IMR-90 (cell line): ENCODE data around the gene SLC23A1. TPM values are rescaled to one million over a fixed set of nuclear protein-coding genes. Genes with fewer than 3 reads are reported as not detected.

ENCODE experiments used
- ATAC-seq: fragments of 200-7000 bp; cut with Tn5 transposase; 2 replicates; pipeline ENCODE4 v1.9.1; 2020; ENCODE audit warnings: low read depth, mild to moderate bottlenecking, moderate library complexity
- BruUV-seq: library from RNA; stranded (reverse); fragments of 400-500 nt; replicated peaks from 2 replicates; lab custom pipeline; 2021; lab: Mats Ljungman, UMichigan
- CTCF ChIA-PET: fragments of 300-600 bp; formaldehyde crosslinking; extraction: SDS; loops from one replicate; lab custom pipeline; 2021; ENCODE audit warnings: antibody characterized with exemption; lab: Yijun Ruan, JAX
- POLR2A ChIA-PET: fragments of 300-600 bp; sonication (Branson Sonifier 250); formaldehyde crosslinking; loops from one replicate; lab custom pipeline; 2022; ENCODE audit warnings: antibody characterized with exemption; ENCODE audit not compliant: unreplicated experiment; lab: Charles Lee
- DNase-seq: peaks from one replicate; pipeline ENCODE4 v3.0.0; 2013
- H2AFZ ChIP-seq: replicated peaks from 2 replicates; pipeline ENCODE3; 2013; ENCODE audit warnings: low read length, mild to moderate bottlenecking; ENCODE audit not compliant: poor library complexity
- H2AK5ac ChIP-seq: 2 replicates; pipeline ENCODE4 v1.6.1; 2013; ENCODE audit warnings: low read depth, low read length, inconsistent platforms
- H2AK9ac ChIP-seq: replicated peaks from 2 replicates; pipeline ENCODE3; 2013; ENCODE audit warnings: mild to moderate bottlenecking, low read depth, low read length, moderate library complexity; ENCODE audit not compliant: poor library complexity
- H2BK120ac ChIP-seq: 2 replicates; pipeline ENCODE4 v1.6.1; 2013; ENCODE audit warnings: low read depth, low read length, inconsistent platforms
- H2BK15ac ChIP-seq: 3 replicates; pipeline ENCODE4 v1.6.1; 2013; ENCODE audit warnings: low read depth, low read length, inconsistent platforms
- H2BK20ac ChIP-seq: 2 replicates; pipeline ENCODE4 v1.6.1; 2013; ENCODE audit warnings: low read depth, mild to moderate bottlenecking, inconsistent platforms, low read length, moderate library complexity
- H2BK5ac ChIP-seq: 2 replicates; pipeline ENCODE4 v1.6.1; 2013; ENCODE audit warnings: mild to moderate bottlenecking, low read depth, low read length, inconsistent platforms; ENCODE audit not compliant: poor library complexity, severe bottlenecking
- H3K14ac ChIP-seq: replicated peaks from 2 replicates; pipeline ENCODE4 v1.6.1; 2013; ENCODE audit warnings: low read depth, low read length, inconsistent platforms
- H3K18ac ChIP-seq: 2 replicates; pipeline ENCODE4 v1.6.1; 2013; ENCODE audit warnings: low read depth, low read length, control low read depth
- H3K23ac ChIP-seq: 2 replicates; pipeline ENCODE4 v1.6.1; 2013; ENCODE audit warnings: low read depth, low read length, inconsistent platforms
- H3K27ac ChIP-seq: 2 replicates; pipeline ENCODE4 v1.5.1; 2013; ENCODE audit warnings: mild to moderate bottlenecking, control low read depth, low read length; ENCODE audit not compliant: insufficient read depth
- H3K27me3 ChIP-seq: 2 replicates; pipeline ENCODE4 v1.6.1; 2013; ENCODE audit warnings: low read length; ENCODE audit not compliant: control insufficient read depth, insufficient read depth
- H3K36me3 ChIP-seq: 2 replicates; pipeline ENCODE4 v1.6.1; 2013; ENCODE audit warnings: low read length, mixed read lengths; ENCODE audit not compliant: control insufficient read depth, insufficient read depth
- H3K4ac ChIP-seq: 2 replicates; pipeline ENCODE4 v1.6.1; 2013; ENCODE audit warnings: low read depth, low read length, inconsistent platforms
- H3K4me1 ChIP-seq: 2 replicates; pipeline ENCODE4 v1.6.1; 2013; ENCODE audit warnings: low read length, mixed read lengths; ENCODE audit not compliant: control insufficient read depth, insufficient read depth
- H3K4me2 ChIP-seq: 2 replicates; pipeline ENCODE4 v1.6.1; 2013; ENCODE audit warnings: low read depth, mild to moderate bottlenecking, control low read depth, low read length, moderate library complexity
- H3K4me3 ChIP-seq: 2 replicates; pipeline ENCODE4 v1.5.1; 2013; ENCODE audit warnings: low read depth, mild to moderate bottlenecking, control low read depth, low read length, moderate library complexity; ENCODE audit not compliant: insufficient read depth
- H3K56ac ChIP-seq: 2 replicates; pipeline ENCODE4 v1.6.1; 2013; ENCODE audit warnings: low read length, inconsistent platforms; ENCODE audit not compliant: insufficient read depth; ENCODE audit errors: extremely low read depth
- H3K79me1 ChIP-seq, 2 experiments: 2 replicates each; pipeline ENCODE4 v1.6.1; 2013; ENCODE audit warnings: low read length in 2 of 2, inconsistent platforms in 1 of 2, low read depth in 1 of 2
- H3K9ac ChIP-seq: 2 replicates; pipeline ENCODE4 v1.6.1; 2013; ENCODE audit warnings: low read depth, low read length, control low read depth
- H3K9me1 ChIP-seq: 2 replicates; pipeline ENCODE4 v1.6.1; 2013; ENCODE audit warnings: low read length, inconsistent platforms; ENCODE audit not compliant: insufficient read depth
- H3K9me3 ChIP-seq: 2 replicates; pipeline ENCODE4 v1.6.1; 2013; ENCODE audit warnings: low read length; ENCODE audit not compliant: control insufficient read depth, insufficient read depth
- H4K20me1 ChIP-seq: 2 replicates; pipeline ENCODE4 v1.6.1; 2013; ENCODE audit warnings: low read length, inconsistent platforms; ENCODE audit not compliant: insufficient read depth
- H4K5ac ChIP-seq: 2 replicates; pipeline ENCODE4 v1.6.1; 2013; ENCODE audit warnings: mild to moderate bottlenecking, low read depth, low read length, control low read depth
- H4K8ac ChIP-seq, 2 experiments: 2 replicates each; pipeline ENCODE4 v1.6.1; 2013; ENCODE audit warnings: low read depth in 2 of 2, low read length in 2 of 2, control low read depth in 1 of 2, inconsistent platforms in 1 of 2
- H4K91ac ChIP-seq: 2 replicates; pipeline ENCODE4 v1.6.1; 2013; ENCODE audit warnings: low read depth, low read length, inconsistent platforms; ENCODE audit not compliant: insufficient read depth
- BHLHE40 ChIP-seq: fragments of 150-350 bp; IDR thresholded peaks from 2 replicates; pipeline ENCODE4 v1.6.1; 2016; ENCODE audit warnings: mild to moderate bottlenecking, low read depth, low read length
- CEBPB ChIP-seq: IDR thresholded peaks from 2 replicates; pipeline ENCODE4 v1.6.1; 2012; ENCODE audit warnings: low read depth, low read length, improper control_type of control experiment
- CTCF ChIP-seq: conservative IDR thresholded peaks from 2 replicates; pipeline ENCODE4 v1.5.1; 2012; ENCODE audit warnings: mild to moderate bottlenecking, low read depth, low read length, improper control_type of control experiment
- ELK1 ChIP-seq: fragments of 150-350 bp; IDR thresholded peaks from 2 replicates; pipeline ENCODE4 v1.6.1; 2016; ENCODE audit warnings: low read depth, mild to moderate bottlenecking, low read length, moderate library complexity, borderline replicate concordance
- FOS ChIP-seq: fragments of 150-350 bp; IDR thresholded peaks from 2 replicates; pipeline ENCODE4 v1.6.1; 2016; ENCODE audit warnings: low read depth, low read length
- MAFK ChIP-seq: IDR thresholded peaks from 2 replicates; pipeline ENCODE4 v1.6.1; 2012; ENCODE audit warnings: low read depth, low read length, improper control_type of control experiment
- MAZ ChIP-seq: IDR thresholded peaks from 2 replicates; pipeline ENCODE4 v1.6.1; 2012; ENCODE audit warnings: low read depth, mild to moderate bottlenecking, low read length, improper control_type of control experiment, moderate library complexity, borderline replicate concordance
- MXI1 ChIP-seq: IDR thresholded peaks from 2 replicates; pipeline ENCODE4 v1.6.1; 2012; ENCODE audit warnings: low read depth, mild to moderate bottlenecking, low read length, moderate library complexity, borderline replicate concordance
- NFE2L2 ChIP-seq: fragments of 150-350 bp; IDR thresholded peaks from 2 replicates; pipeline ENCODE4 v1.6.1; 2016; ENCODE audit warnings: low read depth, mild to moderate bottlenecking, low read length
- RAD21 ChIP-seq: IDR thresholded peaks from 2 replicates; pipeline ENCODE4 v1.6.1; 2012; ENCODE audit warnings: low read length, improper control_type of control experiment
- RCOR1 ChIP-seq: IDR thresholded peaks from 2 replicates; pipeline ENCODE4 v1.6.1; 2012; ENCODE audit warnings: mild to moderate bottlenecking, low read length, improper control_type of control experiment; ENCODE audit not compliant: insufficient replicate concordance
- RFX5 ChIP-seq: IDR thresholded peaks from 2 replicates; pipeline ENCODE4 v1.8.0; 2012; ENCODE audit warnings: low read depth, mild to moderate bottlenecking, low read length, moderate library complexity
- SMC3 ChIP-seq: fragments of 150-350 bp; IDR thresholded peaks from 2 replicates; pipeline ENCODE4 v1.6.1; 2016; ENCODE audit warnings: low read depth, mild to moderate bottlenecking, antibody characterized with exemption, low read length, moderate library complexity
- USF2 ChIP-seq: fragments of 150-350 bp; IDR thresholded peaks from 2 replicates; pipeline ENCODE4 v1.6.1; 2017; ENCODE audit warnings: mild to moderate bottlenecking, antibody characterized with exemption, low read length, low read depth
- WGBS, 2 experiments: methylation state at CpG; one replicate each; pipeline versions ENCODE4 v1.1.5 to v1.1.7; 2013; ENCODE audit warnings: missing lambda C conversion rate in 2 of 2; ENCODE audit not compliant: insufficient read length in 1 of 2; ENCODE audit errors: extremely low coverage in 2 of 2; 5-methylcytosine and 5-hydroxymethylcytosine counted together
- dilution Hi-C: fragments of 300-500 bp; cut with HindIII; formaldehyde crosslinking; loops from one replicate; pipeline ENCODE4 v1.14.3; 2018; ENCODE audit warnings: low sequenced_read_pairs; ENCODE audit not compliant: unreplicated experiment
- in situ Hi-C: fragments of 300-500 bp; cut with MboI; formaldehyde crosslinking; loops from 3 replicates; pipeline ENCODE4 v1.14.3; 2019; ENCODE audit warnings: low sequenced_read_pairs, inconsistent platforms, mixed read lengths
- intact Hi-C: fragments of 100-400 bp; cut with micrococcal nuclease; formaldehyde crosslinking; loops from 2 replicates; pipeline ENCODE4 v1.10.0; 2022
- polyA plus RNA-seq, 3 experiments: library from polyadenylated mRNA; depleted of rRNA; stranded (reverse); fragments of >200 nt; gene quantifications; 2 replicates each; pipeline ENCODE4 v1.2.3, GENCODE V29; 2012; ENCODE audit warnings: low replicate concordance in 1 of 3
- total RNA-seq: library from RNA; depleted of rRNA; stranded (reverse); fragments of >200 nt; gene quantifications from 2 replicates; pipeline ENCODE4 v1.2.3, GENCODE V29; 2012

Gene SLC23A1
- total and polyA plus RNA-seq, 2 of the 4 experiments (the other 2 are of a cell fraction) = not detected

- H3K14ac ChIP-seq = no peak overlapping the region; the same call in 1 of the 2 replicates
- POLR2A ChIA-PET = no interaction called here
These were observed 5.2 kb upstream of the SLC23A1 start for GRCh38 chr5:139388198-139388821.

More at GRCh38 chr5:139388198-139388821, 5.2 kb upstream of the SLC23A1 start:
- Histone ChIP-seq H4K20me1 (no peaks in the 10 kb centered on the region), H3K23ac (no peak overlapping the region), H2BK5ac (no peak overlapping the region), H3K56ac (no peak overlapping the region), H3K4me3 (no peak overlapping the region), H3K27me3 (peaks cover 9% of the 10 kb centered on the region), H3K79me1 (no peaks in the 10 kb centered on the region), H2BK15ac (no peak overlapping the region), H4K5ac (no peak overlapping the region), H3K4me2 (no peak overlapping the region), H3K9ac (no peak overlapping the region), H2AK9ac (peak overlapping the region; percentile 9), H3K9me3 (peaks cover 6% of the 10 kb centered on the region; the same call in 1 of the 2 replicates), H4K91ac (no peak overlapping the region), H2BK20ac (no peak overlapping the region), H2AFZ (peak overlapping the region; percentile 85), H3K9me1 (no peaks in the 10 kb centered on the region), H3K4ac (no peak overlapping the region), H3K4me1 (peaks cover 5% of the 10 kb centered on the region), H2BK120ac (no peak overlapping the region), H3K18ac (no peak overlapping the region), H4K8ac (0 out of 4 replicates have a peak overlapping the region, but pooled peaks of 1 of the 2 experiments have one; percentile 33), H3K36me3 (no peaks in the 10 kb centered on the region), H2AK5ac (peak overlapping the region; percentile 68), H3K27ac (no peak overlapping the region)
- ATAC-seq (peak; percentile 24), DNase-seq (peak; percentile 20)
- dilution Hi-C loops (no loop called here), intact Hi-C loops (no loop called here), in situ Hi-C loops (no loop called here)
- no peak for TF ChIP-seq RAD21
- TF ChIP-seq RFX5 = no peak
- no peak for TF ChIP-seq BHLHE40
- TF ChIP-seq SMC3 = no peak
- TF ChIP-seq NFE2L2 = no peak
- no peak for TF ChIP-seq MAFK
- TF ChIP-seq MXI1 = no peak
- no peak for TF ChIP-seq RCOR1
- no peak for TF ChIP-seq USF2
- no peak for TF ChIP-seq FOS
- TF ChIP-seq ELK1 = no peak
- no peak for TF ChIP-seq MAZ
- no peak for TF ChIP-seq CEBPB
- no peak for TF ChIP-seq CTCF
- WGBS, 2 experiments = 38% methylated on average over 7 of the region's 8 CpGs; no CpG with 5 or more reads in 1 of the 2 experiments
- CTCF ChIA-PET = no interaction called here
- no TSS peak for BruUV-seq
